NT2/D1 (cell line): ENCODE measurements around the gene ADGRL3.

Experiments used
- SUZ12 ChIP-seq: IDR thresholded peaks from 2 replicates; pipeline ENCODE4 v1.6.1; 2011; ENCODE audit not compliant: insufficient read length, insufficient read depth; ENCODE audit errors: extremely low read depth
- YY1 ChIP-seq: IDR thresholded peaks from 2 replicates; pipeline ENCODE4 v1.6.1; 2011; ENCODE audit not compliant: insufficient read length, insufficient read depth

DNA sequence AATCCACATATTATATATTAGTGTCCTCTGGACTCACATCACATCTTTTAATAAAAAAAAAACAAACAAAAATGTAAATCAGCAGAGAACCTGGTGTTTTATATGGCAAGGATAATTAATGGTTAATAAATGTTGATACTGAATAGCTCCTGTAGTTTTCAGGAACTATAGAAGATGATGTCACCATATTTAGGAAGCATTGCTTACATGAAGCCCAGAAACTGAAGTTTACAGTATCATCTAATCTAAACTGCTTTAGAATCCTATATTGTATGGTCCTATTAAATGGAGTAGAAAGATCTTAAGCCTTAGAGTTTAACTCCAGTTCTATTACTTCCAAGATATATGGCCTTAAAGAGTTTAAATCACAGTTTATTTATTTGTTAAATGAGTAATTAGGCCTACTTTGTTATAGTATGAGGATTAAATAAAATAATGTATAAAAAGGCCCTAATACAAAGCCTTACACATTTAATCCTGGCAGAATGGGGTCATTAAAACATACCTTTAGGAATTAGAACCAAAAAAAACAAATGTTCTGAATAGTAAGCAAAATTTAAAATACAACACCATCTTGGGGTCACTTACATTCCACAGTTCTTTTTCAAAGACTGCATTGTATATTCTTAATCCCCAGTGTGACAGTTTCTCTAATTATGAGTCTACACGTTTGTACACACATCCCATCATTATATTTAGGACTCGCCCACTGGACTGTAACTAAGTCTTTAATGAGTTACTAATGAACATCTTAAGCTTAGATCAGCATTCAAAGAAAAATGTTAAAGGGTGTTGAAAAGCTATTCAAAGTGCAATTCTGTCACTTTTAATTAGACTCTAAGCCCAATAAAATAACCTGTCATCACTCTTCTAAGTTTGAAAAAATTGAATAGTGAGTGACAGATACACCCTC, 305.9 kb downstream of the ADGRL3 start:
- TF ChIP-seq YY1 (no peak), SUZ12 (no peak)
